Left hindlimb (tissue), 1 donor: ENCODE results near the gene WDR88.
A peak's percentile ranks its signal among the peaks of the same experiment; 100 is the strongest.
"Not testable (repeated sequence)": the region's sequence is repeated elsewhere in the genome, so short reads cannot be mapped to it uniquely, and the experiment has no call there.

Source experiments
- DNase-seq: peaks from one replicate; pipeline ENCODE4 v3.0.0-alpha.2; 2018

WDR88 gene

GRCh38 chr19:33132021-33132420, at the start of gene WDR88:
WDR88 (plus strand) TSS chr19:33132114; CDS start chr19:33132170, 56 bp downstream.
- DNase-seq = no peak

- DNase-seq = no peak
Observed at GRCh38 chr19:33085570-33086128, 46.3 kb upstream of the WDR88 start.

GRCh38 chr19:33086955-33087354, 45.0 kb upstream of the WDR88 start:
- DNase-seq = no peak

- DNase-seq = no peak
Observed at GRCh38 chr19:33089010-33089409, 42.9 kb upstream of the WDR88 start.

GRCh38 chr19:33090179-33090578, 41.7 kb upstream of the WDR88 start:
- no peak for DNase-seq

- DNase-seq = no peak
Observed at GRCh38 chr19:33093420-33094210, 38.3 kb upstream of the WDR88 start.

GRCh38 chr19:33094436-33095067, 37.4 kb upstream of the WDR88 start:
- DNase-seq = no peak

- no peak for DNase-seq
Observed at GRCh38 chr19:33096005-33096404, 35.9 kb upstream of the WDR88 start.

GRCh38 chr19:33098055-33098534, 33.8 kb upstream of the WDR88 start:
- DNase-seq = no peak

- no peak for DNase-seq
Observed at GRCh38 chr19:33100894-33101644, 30.8 kb upstream of the WDR88 start.

GRCh38 chr19:33102893-33103292, 29.0 kb upstream of the WDR88 start:
- no peak for DNase-seq

- no peak for DNase-seq
Observed at GRCh38 chr19:33108161-33108560, 23.8 kb upstream of the WDR88 start.

GRCh38 chr19:33110137-33110910, 21.6 kb upstream of the WDR88 start:
- no peak for DNase-seq

GRCh38 chr19:33111587-33111986, 20.3 kb upstream of the WDR88 start:
- no peak for DNase-seq

GRCh38 chr19:33114312-33114711, 17.6 kb upstream of the WDR88 start:
- no peak for DNase-seq

GRCh38 chr19:33117501-33117900, 14.4 kb upstream of the WDR88 start:
- no peak for DNase-seq

- DNase-seq = no peak
Observed at GRCh38 chr19:33118643-33119042, 13.3 kb upstream of the WDR88 start.

- DNase-seq = no peak
Observed at GRCh38 chr19:33124207-33125098, 7.5 kb upstream of the WDR88 start.

- DNase-seq = peak; percentile 47
Observed at GRCh38 chr19:33125929-33126388, 6.0 kb upstream of the WDR88 start.

GRCh38 chr19:33126712-33127111, 5.2 kb upstream of the WDR88 start:
- not testable (repeated sequence) for DNase-seq

- no peak for DNase-seq
Observed at GRCh38 chr19:33129901-33130300, 2.0 kb upstream of the WDR88 start.
